GM18526 (cell line): ENCODE results near the gene PRTFDC1.

Source experiments
- POLR2A ChIP-seq: IDR thresholded peaks from 3 replicates; pipeline ENCODE4 v1.6.1; 2011; ENCODE audit not compliant: insufficient read length; ENCODE audit errors: extremely low read depth

PRTFDC1 gene

GRCh38 chr10:24920907-24921881, 31.2 kb downstream of the PRTFDC1 start:
- TF ChIP-seq POLR2A = no peak

DNA sequence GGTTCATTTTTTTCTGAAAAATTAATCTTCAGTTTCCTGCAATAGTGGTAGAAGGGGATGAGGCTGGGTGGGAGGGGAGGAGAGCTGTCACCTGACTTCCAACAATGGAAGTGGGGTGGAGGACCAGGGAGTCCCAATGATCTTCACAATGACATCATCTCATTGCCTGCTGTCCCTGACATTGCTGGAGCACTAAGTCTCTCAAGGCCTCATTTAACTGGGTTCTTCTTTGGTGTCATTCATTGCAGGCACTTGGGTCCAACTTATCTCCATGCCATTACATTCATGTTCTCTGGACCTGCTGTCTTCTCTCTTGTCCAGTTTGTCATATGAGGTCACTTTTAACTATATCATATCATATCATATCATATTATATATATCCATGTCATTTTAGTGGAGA, 34.4 kb downstream of the PRTFDC1 start:
- TF ChIP-seq POLR2A = no peak

GRCh38 chr10:24917493-24917892, 34.9 kb downstream of the PRTFDC1 start:
- no peak for TF ChIP-seq POLR2A

DNA sequence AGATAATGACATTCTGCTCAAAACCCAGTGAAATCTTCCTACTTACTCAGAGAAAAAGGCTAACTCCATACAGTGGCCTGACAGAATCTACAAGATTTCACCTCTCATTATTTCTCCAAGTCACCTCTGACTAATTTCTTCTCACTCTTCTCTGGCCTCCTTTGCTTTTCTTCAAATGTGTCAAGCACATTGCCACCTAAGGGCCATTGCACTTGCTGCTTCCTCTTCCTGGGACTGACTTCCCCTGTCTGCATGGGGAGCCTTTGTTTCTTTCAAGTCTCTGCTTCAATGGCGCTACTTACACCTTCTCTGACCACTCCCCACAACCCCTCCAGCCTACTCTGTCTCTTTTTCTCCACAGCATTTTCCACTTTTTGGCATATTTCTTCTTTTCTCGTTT, 36.0 kb downstream of the PRTFDC1 start:
- TF ChIP-seq POLR2A = no peak

- no peak for TF ChIP-seq POLR2A
These were observed 37.1 kb downstream of the PRTFDC1 start for GRCh38 chr10:24915304-24915703.

DNA sequence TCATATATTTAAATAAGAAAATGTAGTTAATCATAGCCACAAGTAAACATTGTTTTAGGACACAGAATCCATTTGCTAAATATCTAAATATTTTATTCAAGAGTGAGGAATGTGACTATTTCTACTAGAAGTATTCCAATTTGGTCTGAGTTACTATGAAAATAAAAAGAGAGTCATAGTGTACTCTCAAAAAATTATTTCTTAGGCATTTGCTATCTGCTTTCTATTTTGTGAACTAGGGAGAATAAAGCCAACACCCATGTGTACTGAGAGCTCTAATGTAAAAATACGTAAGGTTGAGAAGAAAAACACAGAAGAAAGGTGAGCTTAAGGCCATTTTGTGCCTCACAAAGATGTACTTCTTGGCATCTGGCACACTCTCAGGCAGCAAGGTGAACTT, 38.3 kb downstream of the PRTFDC1 start:
- no peak for TF ChIP-seq POLR2A

- TF ChIP-seq POLR2A = no peak
These were observed 40.2 kb downstream of the PRTFDC1 start for GRCh38 chr10:24912215-24912614.

GRCh38 chr10:24911029-24911428, 41.4 kb downstream of the PRTFDC1 start:
- TF ChIP-seq POLR2A = no peak

DNA sequence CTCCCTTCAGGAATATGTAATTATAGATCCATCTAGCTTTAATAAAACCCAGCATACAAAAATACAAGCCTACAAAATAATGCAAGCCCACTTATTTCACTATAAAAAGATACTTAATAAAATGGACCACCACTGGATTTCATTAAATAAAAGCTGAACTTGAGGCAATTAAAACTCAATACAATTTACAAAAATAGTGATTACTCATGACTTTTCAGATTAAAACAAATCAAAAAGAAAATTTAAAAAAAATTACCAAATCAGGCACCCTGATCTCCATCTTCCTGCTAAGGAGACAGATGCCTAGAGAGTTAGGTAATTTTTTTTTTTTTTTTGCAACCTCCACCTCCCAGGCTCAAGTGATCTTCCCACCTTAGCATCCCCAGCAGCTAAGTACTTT, 41.8 kb downstream of the PRTFDC1 start:
- TF ChIP-seq POLR2A = no peak

DNA sequence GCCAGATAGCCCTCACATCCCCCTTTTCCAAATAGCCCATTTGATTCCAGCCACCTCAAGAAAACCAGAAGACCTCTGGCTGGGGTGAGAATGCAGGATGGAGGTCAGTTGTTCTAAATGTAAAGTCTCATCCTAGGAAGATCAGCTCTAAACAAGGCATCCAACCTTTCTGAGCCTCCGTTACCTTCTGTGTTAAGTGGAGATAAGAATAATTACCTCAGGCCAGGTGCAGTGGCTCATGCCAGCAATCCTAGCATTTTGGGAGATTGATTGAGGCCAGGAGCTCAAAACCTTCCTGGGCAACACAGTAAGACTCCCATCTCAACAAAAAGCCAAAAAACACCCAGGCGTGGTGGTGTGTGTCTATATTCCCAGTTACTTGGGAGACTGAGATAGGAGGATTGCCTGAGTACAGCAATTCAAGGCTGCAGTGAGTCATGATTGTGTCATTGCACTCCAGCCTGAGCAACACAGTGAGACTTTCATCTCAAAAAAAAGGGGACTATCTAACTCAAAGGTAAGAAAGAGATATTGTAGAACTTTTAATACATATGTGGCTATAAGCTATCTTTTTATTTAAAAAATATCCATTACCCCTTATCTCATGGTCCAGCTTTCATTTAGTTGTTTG, 43.5 kb downstream of the PRTFDC1 start:
- no peak for TF ChIP-seq POLR2A

- no peak for TF ChIP-seq POLR2A
These were observed 44.5 kb downstream of the PRTFDC1 start for GRCh38 chr10:24907956-24908355.

DNA sequence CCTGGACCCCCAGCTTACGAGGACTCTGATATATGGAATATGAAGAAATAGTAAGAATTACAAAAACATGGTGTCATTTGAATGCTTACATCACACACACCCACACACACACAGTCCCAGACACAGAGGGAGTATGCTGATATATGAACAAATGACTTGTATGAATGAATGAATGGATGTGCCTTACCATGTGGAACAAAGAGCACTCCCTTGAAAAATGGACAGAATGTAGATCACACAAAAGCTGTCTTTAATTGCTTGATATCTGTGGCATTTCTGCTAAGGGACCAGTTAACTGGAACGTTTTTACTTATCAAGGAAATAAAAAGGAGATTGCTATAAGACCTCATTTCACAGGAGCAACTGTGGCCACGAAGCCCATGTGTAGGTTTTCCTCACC, 46.0 kb downstream of the PRTFDC1 start:
- TF ChIP-seq POLR2A = no peak

DNA sequence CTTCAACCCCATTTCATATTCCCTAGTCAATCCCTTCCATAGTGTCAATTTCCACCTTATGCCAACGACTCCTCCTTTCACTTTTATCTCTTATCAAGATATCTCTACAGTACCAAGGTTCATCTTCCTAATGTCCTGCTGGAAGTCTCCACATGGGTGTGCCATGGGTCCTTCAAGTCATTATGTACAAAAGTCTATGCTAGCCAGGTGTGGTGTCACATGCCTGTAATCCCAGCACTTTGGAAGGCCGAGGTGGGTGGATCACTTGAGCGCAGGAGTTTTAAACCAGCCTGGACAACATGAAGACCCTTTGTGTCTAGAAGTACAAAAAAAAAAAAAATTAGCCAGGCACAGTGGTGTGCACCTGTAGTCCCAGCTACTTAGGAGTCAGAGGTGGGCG, 47.6 kb downstream of the PRTFDC1 start:
- TF ChIP-seq POLR2A = no peak

- no peak for TF ChIP-seq POLR2A
These were observed 50.0 kb downstream of the PRTFDC1 start for GRCh38 chr10:24902400-24902728.

GRCh38 chr10:24901686-24902399, 50.6 kb downstream of the PRTFDC1 start:
- TF ChIP-seq POLR2A = no peak

GRCh38 chr10:24900888-24901685, 51.3 kb downstream of the PRTFDC1 start:
- TF ChIP-seq POLR2A = no peak

DNA sequence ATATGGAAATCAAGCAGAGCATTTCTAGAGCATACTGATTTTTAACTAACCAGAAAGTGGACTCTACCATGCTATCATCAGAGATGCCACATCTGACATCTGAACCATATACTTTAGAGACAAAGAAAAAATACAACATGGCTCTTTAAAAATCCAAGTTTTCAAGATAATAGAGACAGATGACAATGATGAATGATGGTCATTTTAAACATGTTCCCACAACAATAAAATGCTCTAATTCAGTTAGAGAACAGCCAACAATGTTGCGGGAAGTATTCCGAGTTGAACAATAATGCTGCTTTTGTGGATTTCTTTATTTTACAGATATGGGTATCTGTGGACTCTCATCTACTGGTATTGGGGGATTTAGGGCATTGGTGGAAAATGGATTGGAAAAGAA, 52.8 kb downstream of the PRTFDC1 start:
- TF ChIP-seq POLR2A = no peak
